ENCODE results near the gene PTRH1. TPM values are rescaled to one million over a fixed set of nuclear protein-coding genes. Genes with fewer than 3 reads are reported as not detected.
A peak's percentile ranks its signal among the peaks of the same experiment; 100 is the strongest.

The PTRH1 gene, protein sequence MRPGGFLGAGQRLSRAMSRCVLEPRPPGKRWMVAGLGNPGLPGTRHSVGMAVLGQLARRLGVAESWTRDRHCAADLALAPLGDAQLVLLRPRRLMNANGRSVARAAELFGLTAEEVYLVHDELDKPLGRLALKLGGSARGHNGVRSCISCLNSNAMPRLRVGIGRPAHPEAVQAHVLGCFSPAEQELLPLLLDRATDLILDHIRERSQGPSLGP
- total RNA-seq, result 12.7 and 16.3 TPM in 2 replicates

DNA sequence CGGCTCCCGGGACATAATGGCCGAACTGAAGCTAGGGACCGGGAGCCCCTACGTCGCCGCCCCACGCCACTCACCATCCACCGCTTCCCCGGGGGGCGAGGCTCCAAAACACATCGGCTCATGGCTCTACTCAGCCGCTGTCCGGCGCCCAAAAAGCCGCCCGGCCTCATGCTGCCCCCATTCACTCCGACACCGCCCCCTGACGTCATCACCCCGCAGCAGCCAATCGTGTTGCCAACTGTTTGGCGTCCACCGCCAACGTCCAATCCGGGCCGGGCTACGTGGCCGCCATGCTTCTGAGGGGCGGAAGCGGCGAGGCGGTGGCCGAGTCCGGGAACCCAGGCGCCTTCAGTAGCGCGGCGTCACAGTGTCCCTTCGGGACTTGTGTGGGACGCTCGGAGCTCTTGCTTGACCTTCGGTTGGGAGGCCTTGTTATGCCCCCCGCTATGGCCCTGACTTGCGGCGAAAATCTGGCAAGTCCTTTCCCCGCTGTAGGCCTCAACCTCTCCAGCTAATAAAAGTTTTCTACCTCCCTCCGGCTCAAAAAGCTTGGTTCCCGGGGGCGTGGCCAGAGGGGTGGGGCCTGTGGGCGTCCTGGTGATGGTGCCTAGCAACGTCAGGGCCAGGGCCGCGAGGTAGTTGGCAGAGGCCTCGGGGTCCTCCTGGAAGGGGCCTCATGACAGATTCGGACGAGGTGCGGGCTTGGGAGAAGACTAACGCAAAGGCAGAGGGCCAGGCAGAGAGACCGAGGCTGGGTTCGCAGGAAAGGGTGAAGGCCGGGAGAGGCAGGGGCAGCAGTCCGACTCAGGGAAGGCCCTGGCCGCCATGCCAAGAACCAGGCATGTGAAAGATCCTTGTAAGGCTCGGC is at the start of gene PTRH1, which contains the start of gene TTC16:
PTRH1 (minus strand) TSS at position 194 of the 868 bp plus-strand sequence; CDS start at position 170, 24 bp downstream.
TTC16 (plus strand) TSS at position 610 of the 868 bp plus-strand sequence; CDS start at position 677, 67 bp downstream.
- H2AFZ ChIP-seq (ENCODE audit: low read length), result peak within 1 kb of the TSS; percentile 99
- TF ChIP-seq, protein P1, sequence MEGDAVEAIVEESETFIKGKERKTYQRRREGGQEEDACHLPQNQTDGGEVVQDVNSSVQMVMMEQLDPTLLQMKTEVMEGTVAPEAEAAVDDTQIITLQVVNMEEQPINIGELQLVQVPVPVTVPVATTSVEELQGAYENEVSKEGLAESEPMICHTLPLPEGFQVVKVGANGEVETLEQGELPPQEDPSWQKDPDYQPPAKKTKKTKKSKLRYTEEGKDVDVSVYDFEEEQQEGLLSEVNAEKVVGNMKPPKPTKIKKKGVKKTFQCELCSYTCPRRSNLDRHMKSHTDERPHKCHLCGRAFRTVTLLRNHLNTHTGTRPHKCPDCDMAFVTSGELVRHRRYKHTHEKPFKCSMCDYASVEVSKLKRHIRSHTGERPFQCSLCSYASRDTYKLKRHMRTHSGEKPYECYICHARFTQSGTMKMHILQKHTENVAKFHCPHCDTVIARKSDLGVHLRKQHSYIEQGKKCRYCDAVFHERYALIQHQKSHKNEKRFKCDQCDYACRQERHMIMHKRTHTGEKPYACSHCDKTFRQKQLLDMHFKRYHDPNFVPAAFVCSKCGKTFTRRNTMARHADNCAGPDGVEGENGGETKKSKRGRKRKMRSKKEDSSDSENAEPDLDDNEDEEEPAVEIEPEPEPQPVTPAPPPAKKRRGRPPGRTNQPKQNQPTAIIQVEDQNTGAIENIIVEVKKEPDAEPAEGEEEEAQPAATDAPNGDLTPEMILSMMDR (IDR thresholded peaks at IDR 0.05; ENCODE audit: extremely low read depth, low read depth, low read length), result no peak
- peaks cover 17% of the 10 kb centered on the region for H3K79me2 ChIP-seq (ENCODE audit: insufficient read depth, low read length)
- no peaks in the 10 kb centered on the region for H3K9me3 ChIP-seq (ENCODE audit: low read depth, low read length)
- peak within 1 kb of the TSS; percentile 86 for H3K4me3 ChIP-seq (ENCODE audit: insufficient read depth, low read length)
- H3K4me1 ChIP-seq (ENCODE audit: insufficient read depth, low read length), result peaks cover 9% of the 10 kb centered on the region
- H3K27me3 ChIP-seq (ENCODE audit: insufficient read depth, low read length), result no peaks in the 10 kb centered on the region
- no peaks in the 10 kb centered on the region for H3K36me3 ChIP-seq (ENCODE audit: insufficient read depth, low read length)
- peaks cover 15% of the 10 kb centered on the region for H4K20me1 ChIP-seq (ENCODE audit: insufficient read depth, low read length)
- peak within 1 kb of the TSS; percentile 82 for H3K27ac ChIP-seq (ENCODE audit: low read depth, low read length)
- peak within 1 kb of the TSS; percentile 95 for H3K4me2 ChIP-seq (ENCODE audit: insufficient read depth, low read length)
- peak; percentile 100 for DNase-seq (ENCODE audit: insufficient read length, low spot score, missing footprints)

DNA sequence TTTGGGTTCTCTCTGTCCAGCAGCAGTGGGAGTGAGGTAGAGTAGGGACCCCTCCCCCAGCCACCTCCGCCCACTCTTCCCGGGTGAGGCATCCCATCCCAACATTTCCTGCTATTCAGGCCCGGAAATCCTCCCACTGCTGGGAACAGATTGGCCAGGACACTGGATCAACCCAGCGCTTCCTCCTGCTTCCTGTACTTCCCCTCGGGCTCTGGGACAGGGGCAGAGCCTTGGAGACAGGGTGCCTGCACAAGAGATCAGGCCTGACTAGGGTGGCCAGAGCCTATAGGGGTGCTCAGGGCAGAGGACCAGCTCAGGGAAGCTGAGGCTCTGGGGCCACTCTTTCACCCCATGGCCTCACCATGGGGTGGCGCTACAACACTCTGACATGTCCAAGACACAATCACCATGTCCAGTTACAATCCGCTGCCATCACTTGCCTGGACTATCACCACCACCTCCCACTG is 48.5 kb upstream of the PTRH1 start:
- DNase-seq (ENCODE audit: insufficient read length, low spot score, missing footprints), result peak; percentile 48
- Histone ChIP-seq H3K4me2 (ENCODE audit: insufficient read depth, low read length) (no peak overlapping the region), H3K9me3 (ENCODE audit: low read depth, low read length) (no peaks in the 10 kb centered on the region), H3K4me1 (ENCODE audit: insufficient read depth, low read length) (no peaks in the 10 kb centered on the region), H3K36me3 (ENCODE audit: insufficient read depth, low read length) (no peaks in the 10 kb centered on the region), H3K27ac (ENCODE audit: low read depth, low read length) (no peak overlapping the region), H3K4me3 (ENCODE audit: insufficient read depth, low read length) (no peak overlapping the region), H3K27me3 (ENCODE audit: insufficient read depth, low read length) (peaks cover 3% of the 10 kb centered on the region), H4K20me1 (ENCODE audit: insufficient read depth, low read length) (no peaks in the 10 kb centered on the region), H2AFZ (ENCODE audit: low read length) (no peak overlapping the region), H3K79me2 (ENCODE audit: insufficient read depth, low read length) (no peaks in the 10 kb centered on the region)
- TF ChIP-seq, protein P1 (IDR thresholded peaks at IDR 0.05; ENCODE audit: extremely low read depth, low read depth, low read length), result peak; percentile 34

DNA sequence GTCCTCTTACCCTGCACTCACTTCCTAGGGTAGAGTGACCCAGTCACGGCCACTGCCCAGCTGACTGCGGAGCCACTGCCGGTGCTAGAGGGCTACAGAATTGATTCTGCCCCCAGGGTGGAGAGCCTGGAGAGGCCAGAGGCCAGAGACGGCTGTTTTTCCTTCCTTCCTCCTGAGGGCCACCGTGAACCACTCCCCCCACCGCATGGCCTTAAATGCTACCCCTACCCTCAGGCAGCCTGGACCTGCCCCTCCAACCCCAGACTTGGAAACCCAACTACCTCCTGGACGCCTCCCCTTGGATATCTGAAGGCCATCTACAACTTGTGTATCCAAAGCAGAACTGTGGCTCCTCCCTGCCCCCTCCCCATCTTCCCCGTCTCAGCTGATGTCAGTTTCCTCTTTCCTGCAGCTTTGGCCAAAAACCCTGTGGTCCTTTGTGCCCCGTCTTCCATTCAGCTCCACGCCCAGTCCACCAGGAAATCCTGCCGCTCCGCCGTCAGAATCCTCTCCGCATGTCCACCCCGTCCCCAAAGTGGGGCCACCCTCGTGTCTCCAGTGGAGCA is 46.7 kb upstream of the PTRH1 start:
- no peaks in the 10 kb centered on the region for H3K36me3 ChIP-seq (ENCODE audit: insufficient read depth, low read length)
- H3K27me3 ChIP-seq (ENCODE audit: insufficient read depth, low read length), result peaks cover 3% of the 10 kb centered on the region
- TF ChIP-seq, protein P1 (IDR thresholded peaks at IDR 0.05; ENCODE audit: extremely low read depth, low read depth, low read length), result no peak
- H3K4me1 ChIP-seq (ENCODE audit: insufficient read depth, low read length), result no peaks in the 10 kb centered on the region
- H3K4me2 ChIP-seq (ENCODE audit: insufficient read depth, low read length), result no peak overlapping the region
- H3K4me3 ChIP-seq (ENCODE audit: insufficient read depth, low read length), result no peak overlapping the region
- no peak overlapping the region for H2AFZ ChIP-seq (ENCODE audit: low read length)
- no peaks in the 10 kb centered on the region for H4K20me1 ChIP-seq (ENCODE audit: insufficient read depth, low read length)
- DNase-seq (ENCODE audit: insufficient read length, low spot score, missing footprints), result peak; percentile 68
- no peaks in the 10 kb centered on the region for H3K79me2 ChIP-seq (ENCODE audit: insufficient read depth, low read length)
- H3K27ac ChIP-seq (ENCODE audit: low read depth, low read length), result no peak overlapping the region
- H3K9me3 ChIP-seq (ENCODE audit: low read depth, low read length), result no peaks in the 10 kb centered on the region
